ENCODE data around the gene TRMT61A. TPM values are rescaled to one million over a fixed set of nuclear protein-coding genes. Genes with fewer than 3 reads are reported as not detected.
A peak's percentile ranks its signal among the peaks of the same experiment; 100 is the strongest.

Gene TRMT61A
- total RNA-seq, 2 donors from 2014 or later: 4.4 to 7.4 TPM

DNA sequence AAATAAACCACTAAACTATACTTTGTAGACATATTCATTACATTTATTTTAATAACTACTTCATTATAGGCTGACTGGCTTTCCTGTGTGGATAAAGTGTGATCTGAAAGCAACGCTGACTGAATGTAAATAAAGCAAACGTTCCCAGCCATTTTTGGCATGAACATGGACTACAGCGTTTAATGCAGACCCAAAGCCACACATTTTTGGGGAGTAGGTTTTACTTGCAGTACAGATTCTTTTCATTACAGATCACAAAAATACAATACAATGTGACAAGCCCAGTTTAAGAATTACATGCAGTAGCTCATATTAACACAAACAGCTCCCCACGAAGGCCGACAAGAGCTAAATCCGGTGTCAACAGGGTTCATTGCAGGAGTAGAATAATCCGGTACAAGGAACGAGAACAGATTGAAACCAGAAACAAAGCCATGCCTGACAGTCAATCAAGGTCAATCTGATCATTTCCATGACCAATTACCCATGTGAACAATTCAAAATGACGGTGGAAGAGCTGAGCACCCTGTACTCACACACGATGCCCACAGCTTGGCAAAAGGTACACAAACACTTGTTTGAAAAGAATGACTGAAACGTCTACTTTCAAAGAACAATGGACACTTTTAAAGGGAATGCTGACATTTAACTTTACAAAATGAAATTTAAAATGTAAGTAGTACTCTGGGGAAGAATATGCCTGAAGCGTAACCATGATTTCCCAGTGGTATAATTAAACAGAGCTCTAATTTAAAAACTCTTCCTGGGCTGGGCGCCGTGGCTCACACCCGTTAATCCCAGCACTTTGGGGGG lies 28.2 kb downstream of the TRMT61A start:
- peak overlapping the region; percentile 48 to 55 for H3K27ac ChIP-seq
- H3K4me1 ChIP-seq: peaks cover 0 to 73% of the 10 kb centered on the region in 2 donors
- peaks cover 14% of the 10 kb centered on the region for H3K36me3 ChIP-seq
- H3K27me3 ChIP-seq: no peaks in the 10 kb centered on the region
- TF ChIP-seq, protein P1, sequence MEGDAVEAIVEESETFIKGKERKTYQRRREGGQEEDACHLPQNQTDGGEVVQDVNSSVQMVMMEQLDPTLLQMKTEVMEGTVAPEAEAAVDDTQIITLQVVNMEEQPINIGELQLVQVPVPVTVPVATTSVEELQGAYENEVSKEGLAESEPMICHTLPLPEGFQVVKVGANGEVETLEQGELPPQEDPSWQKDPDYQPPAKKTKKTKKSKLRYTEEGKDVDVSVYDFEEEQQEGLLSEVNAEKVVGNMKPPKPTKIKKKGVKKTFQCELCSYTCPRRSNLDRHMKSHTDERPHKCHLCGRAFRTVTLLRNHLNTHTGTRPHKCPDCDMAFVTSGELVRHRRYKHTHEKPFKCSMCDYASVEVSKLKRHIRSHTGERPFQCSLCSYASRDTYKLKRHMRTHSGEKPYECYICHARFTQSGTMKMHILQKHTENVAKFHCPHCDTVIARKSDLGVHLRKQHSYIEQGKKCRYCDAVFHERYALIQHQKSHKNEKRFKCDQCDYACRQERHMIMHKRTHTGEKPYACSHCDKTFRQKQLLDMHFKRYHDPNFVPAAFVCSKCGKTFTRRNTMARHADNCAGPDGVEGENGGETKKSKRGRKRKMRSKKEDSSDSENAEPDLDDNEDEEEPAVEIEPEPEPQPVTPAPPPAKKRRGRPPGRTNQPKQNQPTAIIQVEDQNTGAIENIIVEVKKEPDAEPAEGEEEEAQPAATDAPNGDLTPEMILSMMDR (IDR thresholded peaks at IDR 0.05): no peak
- no peak for DNase-seq (ENCODE audit: low spot score)
- H3K9me3 ChIP-seq: no peaks in the 10 kb centered on the region
- H3K4me3 ChIP-seq: no peak overlapping the region

DNA sequence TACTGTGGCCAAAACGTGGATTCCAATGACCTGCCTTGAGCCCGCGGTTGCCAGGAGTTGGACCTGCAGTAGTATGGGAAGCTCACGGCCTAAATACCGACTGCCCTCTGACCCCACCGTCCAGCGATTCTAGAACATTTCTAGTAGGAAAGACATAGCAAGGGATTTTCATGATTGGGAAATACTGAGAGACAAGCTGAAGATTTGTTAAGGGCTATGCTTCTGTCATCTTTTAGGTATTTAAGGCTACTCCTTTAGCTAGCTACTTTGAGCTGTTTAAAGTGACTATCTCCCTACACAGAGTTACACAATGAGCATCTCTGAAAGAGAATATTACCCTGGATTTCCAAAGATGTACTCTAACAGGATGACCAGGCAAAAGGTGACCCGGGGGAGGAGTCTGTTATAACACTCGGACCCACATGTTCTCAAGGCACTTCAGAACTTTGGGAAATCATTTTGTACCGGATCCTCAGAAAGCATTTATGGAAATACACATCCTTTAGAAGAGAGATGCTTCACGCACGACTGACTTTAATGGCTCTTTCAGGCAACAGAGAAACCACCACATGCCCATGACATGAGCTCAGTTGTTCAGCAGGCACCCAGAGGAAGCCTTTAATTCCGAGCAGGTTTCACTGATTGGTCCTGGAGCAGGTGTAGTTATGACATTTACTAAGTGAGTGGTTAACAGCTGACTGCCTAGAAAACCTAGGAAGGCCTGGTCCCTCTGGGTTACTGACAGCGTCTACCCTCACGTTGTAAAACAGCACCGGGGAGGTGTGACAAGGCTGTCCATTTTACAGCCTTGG lies 29.3 kb downstream of the TRMT61A start:
- H3K27ac ChIP-seq: peak overlapping the region; percentile 15 to 55
- TF ChIP-seq, protein P1 (IDR thresholded peaks at IDR 0.05): no peak
- no peaks in the 10 kb centered on the region for H3K9me3 ChIP-seq
- no peak for DNase-seq (ENCODE audit: low spot score)
- peaks cover 14% of the 10 kb centered on the region for H3K36me3 ChIP-seq
- H3K4me1 ChIP-seq: peaks cover 0 to 63% of the 10 kb centered on the region in 2 donors
- no peaks in the 10 kb centered on the region for H3K27me3 ChIP-seq
- H3K4me3 ChIP-seq: no peak overlapping the region

DNA sequence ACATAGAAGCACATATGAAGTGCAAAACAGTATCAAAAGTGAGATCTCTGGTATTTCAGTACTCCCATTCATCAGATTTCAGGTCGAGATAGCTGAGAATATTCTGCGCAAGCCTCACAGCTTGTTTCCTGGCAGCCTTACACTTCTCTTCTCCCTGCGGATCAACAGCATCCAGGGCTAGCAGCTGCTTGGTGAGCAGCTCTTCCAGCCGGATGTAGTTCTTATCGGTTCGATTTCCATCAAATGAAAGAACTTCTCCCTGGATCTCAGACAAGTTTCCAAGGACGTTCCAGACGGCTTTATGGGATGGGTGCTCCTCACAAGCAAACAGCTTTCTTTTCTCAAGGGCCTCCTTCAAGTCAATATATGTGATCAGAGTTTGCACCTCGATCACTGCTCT lies 30.8 kb downstream of the TRMT61A start:
- H3K4me3 ChIP-seq: no peak overlapping the region

DNA sequence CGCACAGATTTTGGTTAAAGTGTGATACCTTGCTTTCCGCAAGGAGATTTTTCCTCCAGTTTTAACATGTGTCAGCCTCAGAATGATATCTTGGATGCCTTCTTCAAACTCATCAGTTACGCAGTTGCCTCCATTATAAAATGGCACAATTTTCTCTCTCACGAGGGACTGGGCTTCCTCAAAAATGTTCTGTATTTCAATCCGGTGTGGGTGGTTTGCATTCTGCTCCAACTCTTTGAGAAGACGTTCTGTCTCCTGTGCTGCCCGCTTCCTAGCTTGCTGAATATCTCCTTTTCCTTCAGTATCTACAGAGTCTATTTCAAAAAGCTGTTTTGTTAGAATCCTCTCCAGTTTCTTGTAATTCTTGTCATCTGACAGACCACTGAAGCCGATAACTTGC lies 31.7 kb downstream of the TRMT61A start:
- Histone ChIP-seq H3K4me1 (peaks cover 0 to 68% of the 10 kb centered on the region in 2 donors), H3K4me3 (no peak overlapping the region), H3K9me3 (no peaks in the 10 kb centered on the region), H3K27ac (no peak overlapping the region), H3K36me3 (peaks cover 14% of the 10 kb centered on the region), H3K27me3 (no peaks in the 10 kb centered on the region)
- TF ChIP-seq, protein P1 (IDR thresholded peaks at IDR 0.05): no peak
- DNase-seq (ENCODE audit: low spot score): no peak

More for the DNA sequence above, 30.8 kb downstream of the TRMT61A start:
- TF ChIP-seq, protein P1 (IDR thresholded peaks at IDR 0.05): no peak
- Histone ChIP-seq H3K36me3 (peaks cover 14% of the 10 kb centered on the region), H3K27ac (no peak overlapping the region), H3K9me3 (no peaks in the 10 kb centered on the region), H3K27me3 (no peaks in the 10 kb centered on the region), H3K4me1 (peaks cover 0 to 70% of the 10 kb centered on the region in 2 donors)
- DNase-seq (ENCODE audit: low spot score): no peak

DNA sequence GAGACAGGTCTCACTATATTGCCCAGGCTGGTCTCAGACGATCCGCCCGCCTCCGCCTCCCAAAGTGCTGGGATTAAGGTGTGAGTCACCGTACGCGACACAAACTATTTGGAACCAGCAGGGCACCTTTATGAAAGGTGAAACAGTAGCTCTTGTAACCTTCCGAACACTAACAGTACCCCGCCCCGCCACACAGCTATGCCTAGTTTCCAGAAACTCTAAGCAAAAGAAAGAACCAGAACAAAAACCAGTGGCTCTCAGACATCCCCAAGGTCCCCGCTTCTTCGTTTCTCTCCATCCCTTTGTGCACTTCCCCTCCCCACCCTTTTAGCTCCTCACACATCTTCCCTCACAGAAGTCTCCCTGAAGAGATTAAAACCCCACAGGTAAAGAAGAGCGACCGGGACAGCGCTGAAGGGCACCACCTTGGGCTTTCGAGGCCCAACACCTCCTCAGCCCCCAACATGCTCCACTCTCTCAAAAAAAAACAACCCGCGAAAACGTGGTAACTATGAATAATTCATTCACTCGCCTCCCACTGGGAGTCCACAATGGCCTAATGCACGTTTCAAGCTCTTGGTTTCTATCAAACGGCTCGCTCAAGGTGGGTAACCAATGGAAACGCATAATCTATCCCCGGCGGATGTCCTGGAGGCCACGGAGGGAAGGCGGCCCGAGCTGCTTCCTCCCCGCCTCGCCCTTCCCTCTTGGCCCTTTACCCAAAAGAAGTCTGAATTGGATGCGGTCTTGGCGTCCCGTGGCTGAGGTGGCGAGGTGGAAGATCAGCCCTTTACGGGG lies 32.6 kb downstream of the TRMT61A start:
- H3K4me3 ChIP-seq: peak overlapping the region; percentile 97 to 99
- H3K27ac ChIP-seq: peak overlapping the region; percentile 88 to 95
- peaks cover 14% of the 10 kb centered on the region for H3K36me3 ChIP-seq
- no peaks in the 10 kb centered on the region for H3K9me3 ChIP-seq
- peaks cover 0 to 64% of the 10 kb centered on the region in 2 donors for H3K4me1 ChIP-seq
- DNase-seq (ENCODE audit: low spot score): no peak
- TF ChIP-seq, protein P1 (IDR thresholded peaks at IDR 0.05): no peak
- no peaks in the 10 kb centered on the region for H3K27me3 ChIP-seq

Data from right atrium auricular region (tissue), 2 donors.